AG09319 (cell line): ENCODE data around the gene NELL2.

Experiments
- DNase-seq: peaks from one replicate; pipeline ENCODE4 v3.0.0-alpha.2; 2010; ENCODE audit warnings: low read depth; ENCODE audit errors: extremely low read depth
- TF ChIP-seq, protein P1 (sequence below): IDR thresholded peaks from 2 replicates; pipeline ENCODE4 v1.5.1; 2011; ENCODE audit warnings: low read depth, mild to moderate bottlenecking, inconsistent platforms, low read length, moderate library complexity

Gene NELL2

DNA sequence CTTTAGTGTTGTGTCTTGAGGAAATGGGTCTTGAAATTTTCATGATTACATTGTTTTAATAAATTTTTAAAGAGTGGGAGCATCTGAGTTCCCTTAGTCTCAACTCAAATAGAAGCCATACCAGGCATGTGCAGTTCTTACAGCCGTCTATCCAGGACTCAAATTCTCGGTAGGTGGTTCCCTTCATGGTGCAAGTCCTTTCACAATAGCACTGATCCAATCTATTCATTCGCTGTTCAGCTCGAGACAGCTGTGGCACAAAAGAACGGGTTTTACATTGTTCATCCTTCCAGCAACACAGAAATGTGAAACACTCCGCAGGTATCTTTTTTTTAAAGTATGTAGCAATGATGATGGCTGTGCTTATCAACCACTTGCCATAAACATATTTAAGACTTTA lies 100.2 kb downstream of the NELL2 start:
- TF ChIP-seq, protein P1, sequence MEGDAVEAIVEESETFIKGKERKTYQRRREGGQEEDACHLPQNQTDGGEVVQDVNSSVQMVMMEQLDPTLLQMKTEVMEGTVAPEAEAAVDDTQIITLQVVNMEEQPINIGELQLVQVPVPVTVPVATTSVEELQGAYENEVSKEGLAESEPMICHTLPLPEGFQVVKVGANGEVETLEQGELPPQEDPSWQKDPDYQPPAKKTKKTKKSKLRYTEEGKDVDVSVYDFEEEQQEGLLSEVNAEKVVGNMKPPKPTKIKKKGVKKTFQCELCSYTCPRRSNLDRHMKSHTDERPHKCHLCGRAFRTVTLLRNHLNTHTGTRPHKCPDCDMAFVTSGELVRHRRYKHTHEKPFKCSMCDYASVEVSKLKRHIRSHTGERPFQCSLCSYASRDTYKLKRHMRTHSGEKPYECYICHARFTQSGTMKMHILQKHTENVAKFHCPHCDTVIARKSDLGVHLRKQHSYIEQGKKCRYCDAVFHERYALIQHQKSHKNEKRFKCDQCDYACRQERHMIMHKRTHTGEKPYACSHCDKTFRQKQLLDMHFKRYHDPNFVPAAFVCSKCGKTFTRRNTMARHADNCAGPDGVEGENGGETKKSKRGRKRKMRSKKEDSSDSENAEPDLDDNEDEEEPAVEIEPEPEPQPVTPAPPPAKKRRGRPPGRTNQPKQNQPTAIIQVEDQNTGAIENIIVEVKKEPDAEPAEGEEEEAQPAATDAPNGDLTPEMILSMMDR = no peak
- DNase-seq = no peak

DNA sequence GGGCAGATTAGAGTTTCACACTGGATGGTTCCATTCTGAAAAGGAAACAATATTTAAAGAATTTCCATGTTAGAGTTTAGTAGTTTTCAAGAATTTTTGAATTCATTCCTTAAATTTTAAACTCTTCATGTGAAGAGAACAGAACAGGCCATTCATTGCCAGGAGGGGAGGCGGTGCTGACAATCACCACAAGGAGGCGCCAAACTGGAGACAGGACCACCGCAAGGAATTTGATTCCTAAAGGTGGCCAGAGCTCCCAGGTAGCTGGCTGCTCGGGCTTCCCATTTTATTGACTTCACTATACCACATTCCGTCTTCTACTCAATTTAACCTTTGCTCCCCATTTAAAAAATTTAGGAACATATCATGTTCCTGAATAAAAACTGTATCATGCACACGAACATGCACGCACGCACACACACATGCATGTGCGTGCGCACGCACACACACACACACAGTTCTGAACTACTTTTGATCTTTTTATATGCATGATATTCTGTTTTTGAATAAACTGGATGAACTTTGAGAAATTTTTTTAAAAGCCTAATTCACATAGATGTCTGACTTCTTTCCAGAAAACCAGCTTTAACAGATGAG lies 101.2 kb downstream of the NELL2 start:
- TF ChIP-seq, protein P1 = peak; percentile 63
- DNase-seq = no peak

DNA sequence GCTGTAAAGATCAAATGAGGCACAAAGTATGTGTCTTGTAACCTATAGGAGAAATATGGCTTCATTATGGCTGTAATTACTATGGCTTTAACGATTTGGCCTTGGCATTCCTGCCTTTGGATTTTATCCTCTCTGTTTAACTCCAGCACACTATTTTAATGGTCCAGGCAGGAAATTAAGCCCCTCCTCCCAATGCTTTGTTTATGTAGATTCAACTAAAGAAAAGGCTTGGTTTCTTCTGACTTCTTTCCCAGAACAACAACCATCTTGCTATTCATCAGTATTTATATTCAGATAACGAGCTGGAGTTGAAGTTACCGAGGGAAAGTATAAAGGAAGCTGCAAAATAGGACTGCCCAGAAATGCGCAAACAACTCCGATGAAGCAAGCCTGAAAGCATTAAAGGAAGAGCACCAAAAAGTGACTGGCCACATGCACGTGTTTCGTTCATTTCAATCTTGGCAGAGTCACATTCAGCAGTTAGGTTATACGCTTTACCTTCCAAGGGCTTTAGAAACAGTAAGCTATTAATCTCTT lies 104.6 kb downstream of the NELL2 start:
- no peak for DNase-seq
- TF ChIP-seq, protein P1 = no peak

DNA sequence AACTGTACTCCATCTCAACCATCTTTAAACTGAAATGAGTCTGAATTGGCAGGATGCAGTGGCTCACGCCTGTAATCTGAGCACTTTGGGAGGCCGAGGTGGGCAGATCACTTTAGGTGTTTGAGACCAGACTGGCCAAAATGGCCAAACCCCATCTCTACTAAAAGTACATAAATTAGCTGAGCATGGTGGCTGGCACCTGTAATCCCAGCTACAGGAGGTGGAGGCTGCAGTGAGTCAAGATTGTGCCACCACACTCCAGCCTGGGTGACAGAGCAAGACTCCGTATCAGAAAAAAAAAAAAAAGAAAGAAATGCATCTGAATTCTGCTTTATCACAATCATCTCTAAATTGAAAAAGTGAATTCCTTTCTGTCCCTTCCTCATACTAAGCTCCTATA lies 110.3 kb downstream of the NELL2 start:
- no peak for DNase-seq
- TF ChIP-seq, protein P1 = no peak

- DNase-seq = no peak
- TF ChIP-seq, protein P1 = no peak
Measured at GRCh38 chr12:44763021-44763420, 113.1 kb downstream of the NELL2 start.

DNA sequence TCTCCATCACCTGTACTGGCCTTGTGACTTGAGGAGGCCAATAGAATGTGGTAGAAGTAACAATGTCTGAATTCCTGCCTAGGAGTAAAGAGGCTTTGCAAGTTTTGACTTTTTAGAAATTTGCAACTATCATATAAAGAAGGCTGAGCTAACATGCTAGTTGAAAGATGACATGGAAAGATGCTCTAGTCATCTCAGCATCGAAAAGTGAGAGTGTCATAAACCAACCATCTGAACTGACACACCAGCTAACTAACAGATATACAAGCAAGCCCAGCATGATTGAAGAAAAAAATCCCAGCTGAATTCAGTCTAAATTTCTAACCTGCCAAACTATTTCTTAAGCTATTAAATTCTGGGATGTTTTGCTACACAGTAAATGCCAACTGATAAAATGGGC lies 116.8 kb downstream of the NELL2 start:
- no peak for DNase-seq
- TF ChIP-seq, protein P1 = no peak

- no peak for DNase-seq
- TF ChIP-seq, protein P1 = no peak
Measured at GRCh38 chr12:44750468-44750867, 125.6 kb downstream of the NELL2 start.
